Measurements from ENCODE around the gene ELMO3. TPM values are rescaled to one million over a fixed set of nuclear protein-coding genes. Genes with fewer than 3 reads are reported as not detected.

ELMO3 gene
- polyA plus RNA-seq, 1 donor from 2014 or later = 0.35 TPM

DNA sequence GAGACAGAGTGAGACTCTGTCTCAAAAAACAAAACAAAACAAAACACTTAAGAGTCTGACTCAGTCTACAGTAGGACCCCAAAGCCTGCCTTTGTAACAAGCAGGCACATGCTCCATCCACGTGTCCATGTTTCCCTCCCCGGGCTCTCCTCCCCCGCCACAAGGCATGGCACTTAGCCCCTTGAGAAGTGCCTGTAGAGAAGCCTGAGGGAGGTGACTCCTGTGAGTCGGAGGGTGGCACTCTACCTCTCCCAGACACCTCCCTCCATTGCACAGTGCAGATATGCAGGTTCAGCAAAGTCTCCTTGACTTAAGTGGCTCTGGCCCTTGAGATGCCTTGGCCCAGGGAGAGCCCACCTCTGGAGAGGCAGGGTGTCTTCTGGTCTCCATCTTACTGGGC, 41.6 kb downstream of the ELMO3 start:
- Mint-ChIP-seq H3K27me3 (no peaks in the 10 kb centered on the region), H3K9me3 (no peaks in the 10 kb centered on the region), H3K36me3 (peaks cover 4% of the 10 kb centered on the region), H3K27ac (no peak overlapping the region), H3K4me1 (peaks cover 15 to 18% (median 18%) of the 10 kb centered on the region in 3 donors), H3K4me3 (no peak overlapping the region)

DNA sequence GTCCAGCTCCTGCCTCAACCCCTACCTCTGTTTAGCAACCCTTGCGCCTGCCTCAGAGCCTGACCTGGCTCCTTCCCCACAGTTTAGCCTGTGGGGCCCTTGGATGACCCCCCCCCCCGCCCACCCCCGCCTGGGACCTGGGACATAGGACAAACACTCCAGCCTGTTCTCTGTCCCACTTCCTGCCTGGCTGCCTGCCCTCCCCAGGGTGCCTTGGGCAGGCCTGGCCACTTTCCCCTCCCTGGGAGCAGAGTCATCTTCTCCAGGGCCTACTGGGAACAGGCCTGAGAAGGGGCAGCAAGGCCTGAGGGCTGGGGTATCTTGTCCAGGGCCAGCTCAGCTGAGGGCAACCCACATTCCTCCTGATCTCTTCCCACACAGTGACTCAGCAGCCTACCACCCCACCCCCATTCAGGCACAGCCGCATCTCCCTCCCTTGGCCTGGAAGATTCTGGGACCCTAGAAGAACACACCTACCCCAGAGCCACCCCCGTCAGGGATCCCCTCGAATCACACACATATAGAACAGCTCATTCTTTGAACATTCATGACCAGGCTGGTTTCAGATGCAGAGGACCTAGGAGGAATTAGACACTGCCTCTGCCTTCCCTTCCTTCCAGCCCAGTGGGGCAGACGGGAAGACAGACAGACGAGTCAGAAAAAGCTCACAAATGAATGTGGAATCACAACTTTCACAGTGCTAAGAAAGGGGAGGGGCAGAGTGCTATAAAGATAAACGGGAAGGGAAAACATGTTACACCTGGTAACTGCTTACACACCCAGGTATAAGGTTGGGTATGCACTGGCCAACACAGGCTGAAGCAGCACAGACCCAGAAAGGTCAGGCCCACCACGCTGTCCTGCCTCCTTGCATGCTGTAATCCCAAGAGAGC, 42.3 kb downstream of the ELMO3 start:
- Mint-ChIP-seq H3K27ac (peak overlapping the region in 1 of 3 donors; percentile 32), H3K9me3 (no peaks in the 10 kb centered on the region), H3K4me1 (peaks cover 15 to 19% (median 18%) of the 10 kb centered on the region in 3 donors), H3K4me3 (no peak overlapping the region), H3K36me3 (peaks cover 2% of the 10 kb centered on the region), H3K27me3 (no peaks in the 10 kb centered on the region)

DNA sequence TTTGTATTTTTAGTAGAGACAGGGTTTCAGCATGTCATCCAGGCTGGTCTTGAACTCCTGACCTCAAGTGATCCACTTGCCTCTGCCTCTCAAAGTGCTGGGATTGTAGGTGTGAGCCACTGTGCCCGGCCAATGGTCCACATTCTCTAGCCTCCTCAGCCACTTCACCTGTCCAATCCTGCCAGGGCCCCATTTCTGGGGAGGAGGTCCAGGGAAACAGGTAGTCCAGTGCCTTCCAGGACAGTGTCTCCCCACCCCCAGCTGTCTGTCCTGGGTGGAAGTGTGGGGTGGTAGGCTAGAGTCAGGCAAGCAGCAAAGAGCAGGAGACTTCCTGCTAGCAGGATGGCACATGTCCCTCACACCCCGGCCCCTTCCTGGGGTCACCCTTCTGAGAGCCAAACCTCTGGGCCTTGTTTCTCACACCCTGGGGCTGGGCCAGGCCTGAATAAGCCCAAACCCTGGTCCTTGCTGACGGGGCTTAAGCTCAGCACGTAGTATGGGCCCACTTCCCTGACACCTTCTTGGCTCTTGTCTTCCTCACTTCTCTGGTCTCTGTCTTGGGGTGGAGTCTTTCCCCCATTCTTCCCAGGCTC, 43.3 kb downstream of the ELMO3 start:
- no peaks in the 10 kb centered on the region for H3K27me3 Mint-ChIP-seq
- no peaks in the 10 kb centered on the region for H3K9me3 Mint-ChIP-seq
- H3K4me1 Mint-ChIP-seq = peaks cover 15 to 19% (median 18%) of the 10 kb centered on the region in 3 donors
- no peaks in the 10 kb centered on the region for H3K36me3 Mint-ChIP-seq
- H3K27ac Mint-ChIP-seq = peak overlapping the region in 1 of 3 donors; percentile 59
- H3K4me3 Mint-ChIP-seq = no peak overlapping the region

DNA sequence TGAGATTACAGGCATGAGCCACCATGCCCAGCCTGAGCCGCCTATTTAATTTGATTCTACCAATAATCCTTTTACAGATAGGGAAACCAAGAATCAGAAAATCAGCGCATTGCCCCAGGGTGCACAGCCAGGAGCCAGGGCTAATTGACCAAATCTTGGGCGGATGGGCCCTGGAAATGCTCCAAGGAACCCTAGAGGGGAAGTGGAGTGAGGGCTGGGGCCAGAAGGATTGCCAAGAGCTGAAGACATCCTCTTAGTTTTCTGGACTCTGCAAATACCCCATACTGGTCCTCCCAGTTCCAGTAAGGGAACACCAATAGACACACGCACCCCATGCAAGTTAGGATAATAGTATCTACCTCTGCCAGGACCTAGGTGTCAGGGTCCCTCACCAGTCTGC, 44.5 kb downstream of the ELMO3 start:
- peak overlapping the region in 1 of 4 donors; percentile 88 for H3K4me3 Mint-ChIP-seq
- H3K4me1 Mint-ChIP-seq = peaks cover 22 to 27% (median 24%) of the 10 kb centered on the region in 3 donors
- no peaks in the 10 kb centered on the region for H3K36me3 Mint-ChIP-seq
- H3K9me3 Mint-ChIP-seq = no peaks in the 10 kb centered on the region
- peaks cover 6% of the 10 kb centered on the region for H3K27me3 Mint-ChIP-seq
- H3K27ac Mint-ChIP-seq = peak overlapping the region in 2 of 3 donors; percentile 94 to 95

DNA sequence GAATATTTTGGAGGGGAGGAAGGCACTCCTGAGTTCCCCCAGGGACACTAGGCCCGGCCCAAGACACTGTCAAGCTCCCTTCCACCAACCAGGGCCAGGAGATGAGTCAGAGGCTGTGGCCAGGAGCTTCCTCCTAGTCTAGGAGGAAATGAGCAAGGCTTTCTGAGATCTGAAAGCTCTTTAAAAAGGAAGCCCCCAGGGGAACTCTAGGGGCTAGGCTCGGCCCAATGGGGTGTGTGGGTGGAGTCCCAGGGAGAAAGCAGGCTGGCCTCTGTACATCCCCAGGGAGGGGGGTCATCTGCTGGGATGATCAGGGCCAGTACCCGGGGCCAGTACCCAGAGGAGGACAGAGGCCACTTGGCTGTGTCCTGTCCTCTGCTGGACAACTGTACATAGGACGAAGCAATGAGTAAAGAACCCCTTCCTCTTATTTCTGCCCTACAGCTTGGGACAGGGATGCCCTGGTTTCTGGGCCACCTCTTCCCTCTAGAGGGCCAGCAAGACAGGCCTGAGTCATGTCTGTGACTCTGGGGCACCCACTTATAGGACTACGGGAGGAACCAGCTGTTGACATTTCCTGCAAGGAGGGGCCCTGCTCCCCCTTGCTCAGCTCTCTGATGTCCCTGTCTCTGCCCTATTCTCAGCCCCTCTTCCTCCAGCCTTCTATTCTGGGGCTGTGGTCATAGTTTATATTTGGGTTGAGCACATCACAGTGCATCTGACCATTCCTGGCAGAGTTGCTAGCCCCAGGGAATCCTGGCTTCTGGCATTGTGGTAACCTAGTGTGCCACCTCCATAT, 45.7 kb downstream of the ELMO3 start:
- Mint-ChIP-seq H3K4me3 (peak overlapping the region; percentile 88 to 94 (median 90)), H3K27ac (peak overlapping the region; percentile 94 to 97 (median 95)), H3K9me3 (no peaks in the 10 kb centered on the region), H3K27me3 (peaks cover 11% of the 10 kb centered on the region), H3K36me3 (no peaks in the 10 kb centered on the region), H3K4me1 (peaks cover 24 to 31% (median 25%) of the 10 kb centered on the region in 3 donors)

DNA sequence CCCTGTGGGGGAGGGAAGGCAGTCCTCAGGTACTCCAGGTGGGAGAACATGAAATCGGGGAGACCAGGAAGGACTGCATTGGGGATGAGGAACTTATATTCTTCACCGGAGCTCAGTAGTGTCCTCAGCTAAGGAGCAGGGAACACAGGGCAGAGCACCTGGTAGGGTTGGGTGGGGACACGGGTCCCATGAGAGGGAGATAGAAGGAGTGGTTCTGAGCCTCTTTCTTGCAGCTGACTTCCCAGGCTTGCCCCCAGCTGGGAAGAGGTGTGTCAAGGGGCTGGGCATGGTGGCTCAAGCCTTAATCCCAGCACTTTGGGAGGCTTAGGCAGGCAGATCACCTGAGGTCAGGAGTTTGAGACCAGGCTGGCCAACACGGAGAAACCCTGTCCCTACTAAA, 46.3 kb downstream of the ELMO3 start:
- Mint-ChIP-seq H3K27me3 (peaks cover 17% of the 10 kb centered on the region), H3K4me3 (peak overlapping the region; percentile 30 to 93 (median 88)), H3K4me1 (peaks cover 24 to 31% (median 25%) of the 10 kb centered on the region in 3 donors), H3K27ac (peak overlapping the region; percentile 94 to 97 (median 95)), H3K9me3 (no peaks in the 10 kb centered on the region), H3K36me3 (no peaks in the 10 kb centered on the region)

DNA sequence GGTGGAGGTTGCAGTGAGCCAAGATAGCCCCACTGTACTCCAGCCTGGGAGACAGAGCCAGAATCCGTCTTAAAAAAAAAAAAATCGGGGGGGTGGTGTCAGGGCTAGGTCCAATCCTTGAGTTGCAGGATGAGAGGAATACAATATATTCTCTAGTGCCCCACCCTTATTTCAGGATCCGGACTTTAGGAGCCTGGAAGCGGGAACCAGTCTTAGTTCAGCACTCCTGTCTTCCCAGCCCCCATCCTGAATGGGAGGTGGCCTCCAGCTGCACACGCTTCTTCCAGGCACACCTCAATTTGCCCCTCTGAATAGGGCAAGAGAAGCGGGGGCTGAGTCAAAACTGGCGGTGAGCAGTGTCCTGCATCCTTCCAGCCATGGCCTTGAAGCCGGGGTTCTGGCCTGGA, 46.7 kb downstream of the ELMO3 start:
- Mint-ChIP-seq H3K27me3 (peaks cover 19% of the 10 kb centered on the region), H3K27ac (peak overlapping the region in 1 of 3 donors; percentile 94), H3K36me3 (no peaks in the 10 kb centered on the region), H3K4me3 (peak overlapping the region; percentile 30 to 93 (median 88)), H3K4me1 (peaks cover 24 to 31% (median 25%) of the 10 kb centered on the region in 3 donors), H3K9me3 (no peaks in the 10 kb centered on the region)

DNA sequence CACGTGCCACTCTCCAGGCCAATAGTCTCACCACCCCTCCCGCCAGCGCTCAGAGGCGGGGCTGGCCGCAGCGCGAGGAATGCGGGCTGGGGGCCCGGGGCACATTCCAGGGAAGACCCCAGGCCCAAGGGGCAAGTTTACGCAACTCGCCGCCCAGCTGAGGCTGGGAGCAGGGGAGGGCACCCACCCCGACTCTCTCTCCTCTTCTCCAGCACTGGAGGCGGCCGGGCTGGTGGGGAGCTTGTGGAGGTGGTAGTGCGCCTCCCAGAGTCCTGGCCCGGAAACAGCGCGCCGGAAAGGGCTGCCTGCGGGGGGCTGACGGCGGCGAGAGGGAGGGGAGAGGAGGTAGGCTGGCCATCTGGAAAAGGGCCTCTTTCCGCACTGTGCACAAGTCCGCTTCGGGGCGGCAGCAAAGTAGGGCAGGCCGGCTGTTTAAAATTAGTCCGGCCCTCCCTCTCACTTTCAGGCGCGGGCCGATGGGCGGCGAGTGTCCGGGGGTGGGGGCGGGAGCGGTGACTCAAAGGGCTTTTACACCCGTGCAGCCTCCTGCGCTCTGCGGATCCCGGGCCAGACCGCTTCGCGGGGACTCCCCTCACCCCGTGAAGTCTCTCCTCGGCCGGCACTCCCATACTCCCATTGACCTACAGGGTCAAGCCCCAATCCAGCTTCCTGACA, 47.3 kb downstream of the ELMO3 start:
- Mint-ChIP-seq H3K4me3 (peak overlapping the region; percentile 88 to 92 (median 91)), H3K27ac (peak overlapping the region; percentile 73 to 94 (median 92)), H3K4me1 (peaks cover 24 to 31% (median 25%) of the 10 kb centered on the region in 3 donors), H3K36me3 (no peaks in the 10 kb centered on the region), H3K27me3 (peaks cover 19% of the 10 kb centered on the region), H3K9me3 (no peaks in the 10 kb centered on the region)

DNA sequence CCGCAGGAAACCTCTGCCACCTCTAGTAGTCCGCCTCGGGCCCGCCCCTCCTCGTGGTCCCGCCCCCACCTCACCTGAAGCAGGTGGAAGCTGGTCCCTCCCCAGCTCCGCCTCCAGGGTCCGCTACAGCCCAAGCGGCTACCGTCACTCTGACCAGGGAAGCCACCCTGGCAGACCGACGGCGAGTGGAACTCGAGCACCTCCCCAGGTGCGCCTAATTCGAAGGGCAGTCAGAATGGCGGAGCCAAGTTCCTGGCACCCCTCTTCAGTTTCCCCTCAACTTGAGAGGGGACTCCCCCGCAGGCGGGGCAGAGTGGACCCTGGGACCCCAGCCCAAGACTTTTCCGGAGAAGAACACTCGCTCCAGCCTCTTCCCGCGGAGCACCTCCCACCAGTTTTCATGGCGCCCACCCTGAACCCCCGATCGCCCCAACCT, 47.8 kb downstream of the ELMO3 start:
- H3K4me3 Mint-ChIP-seq = peak overlapping the region; percentile 88 to 92 (median 91)
- no peaks in the 10 kb centered on the region for H3K36me3 Mint-ChIP-seq
- peaks cover 24 to 31% (median 28%) of the 10 kb centered on the region in 3 donors for H3K4me1 Mint-ChIP-seq
- H3K27me3 Mint-ChIP-seq = peaks cover 19% of the 10 kb centered on the region
- no peaks in the 10 kb centered on the region for H3K9me3 Mint-ChIP-seq
- H3K27ac Mint-ChIP-seq = peak overlapping the region; percentile 73 to 92 (median 74)

DNA sequence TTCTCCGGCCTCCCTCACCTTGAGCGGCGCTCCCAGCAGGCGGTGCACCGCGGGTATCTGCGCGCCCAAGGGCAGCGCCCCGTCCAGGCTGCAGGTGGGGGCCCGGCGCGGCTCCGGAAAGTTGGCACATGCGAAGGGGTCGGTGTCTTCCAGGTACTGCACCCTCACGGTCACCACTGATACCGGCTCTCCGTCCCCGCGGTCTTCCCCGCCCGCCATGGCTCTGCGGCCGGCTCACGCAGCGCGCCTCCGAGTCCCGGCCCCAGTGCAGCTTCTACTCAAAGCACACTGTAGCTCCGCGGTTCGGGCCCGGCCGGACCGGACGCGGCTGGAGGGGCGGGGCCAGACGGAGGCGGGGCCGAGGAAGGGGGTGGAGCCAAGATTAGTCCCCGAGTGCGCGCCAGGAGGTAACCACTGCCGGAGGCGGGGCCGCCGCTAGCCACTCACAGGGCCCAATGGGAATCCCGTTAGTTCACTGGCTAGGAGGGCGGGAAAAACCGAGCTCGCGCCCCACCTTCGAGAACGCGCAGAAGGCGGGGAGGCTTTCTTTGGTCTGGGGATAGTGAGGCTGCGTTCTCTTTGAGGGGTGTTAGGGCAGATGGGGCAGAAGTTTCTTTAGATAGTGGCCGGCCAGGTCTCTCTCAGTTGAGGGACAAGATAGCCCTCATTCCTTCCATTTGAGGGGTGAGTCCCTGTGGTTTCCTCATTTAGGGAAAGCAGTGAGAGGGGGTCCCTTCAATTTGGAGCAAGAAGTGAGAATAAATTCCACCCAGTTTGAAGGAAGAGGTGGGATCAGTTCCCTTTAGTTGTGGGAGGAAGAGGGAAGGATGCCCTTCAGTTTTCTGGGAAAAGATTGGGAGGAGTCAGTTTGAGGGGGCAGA, 48.5 kb downstream of the ELMO3 start, which contains the start of gene FHOD1:
TSS of gene FHOD1 (minus strand) at position 290 of the 881 bp plus-strand sequence. CDS start at position 219, 71 bp downstream.
- Mint-ChIP-seq H3K9me3 (no peaks in the 10 kb centered on the region), H3K4me1 (peaks cover 24 to 31% (median 28%) of the 10 kb centered on the region in 3 donors), H3K27ac (peak within 1 kb of the TSS; percentile 73 to 92 (median 74)), H3K4me3 (peak within 1 kb of the TSS; percentile 88 to 92 (median 91)), H3K36me3 (no peaks in the 10 kb centered on the region), H3K27me3 (peaks cover 19% of the 10 kb centered on the region)

DNA sequence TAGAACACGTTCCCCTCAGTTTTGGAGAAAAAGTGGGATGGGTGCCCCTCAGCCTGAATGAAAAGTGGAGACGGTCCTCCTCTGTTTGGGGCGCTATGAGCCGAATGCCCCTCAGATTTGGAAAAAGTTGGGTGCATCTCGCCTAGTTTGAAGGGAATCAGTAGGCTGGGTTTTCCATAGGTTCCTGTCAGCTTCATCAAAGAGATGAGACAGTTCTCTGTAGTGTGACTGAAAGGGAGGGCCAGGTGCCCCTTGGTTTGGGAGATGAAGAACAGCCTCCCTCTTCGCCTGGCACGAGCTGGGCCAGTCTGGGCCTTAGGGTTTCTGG, 49.1 kb downstream of the ELMO3 start:
- Mint-ChIP-seq H3K9me3 (no peaks in the 10 kb centered on the region), H3K27me3 (peaks cover 19% of the 10 kb centered on the region), H3K36me3 (no peaks in the 10 kb centered on the region), H3K4me1 (peaks cover 24 to 29% (median 28%) of the 10 kb centered on the region in 3 donors), H3K27ac (peak overlapping the region in 2 of 3 donors; percentile 47 to 74), H3K4me3 (peak overlapping the region; percentile 88 to 92 (median 91))

DNA sequence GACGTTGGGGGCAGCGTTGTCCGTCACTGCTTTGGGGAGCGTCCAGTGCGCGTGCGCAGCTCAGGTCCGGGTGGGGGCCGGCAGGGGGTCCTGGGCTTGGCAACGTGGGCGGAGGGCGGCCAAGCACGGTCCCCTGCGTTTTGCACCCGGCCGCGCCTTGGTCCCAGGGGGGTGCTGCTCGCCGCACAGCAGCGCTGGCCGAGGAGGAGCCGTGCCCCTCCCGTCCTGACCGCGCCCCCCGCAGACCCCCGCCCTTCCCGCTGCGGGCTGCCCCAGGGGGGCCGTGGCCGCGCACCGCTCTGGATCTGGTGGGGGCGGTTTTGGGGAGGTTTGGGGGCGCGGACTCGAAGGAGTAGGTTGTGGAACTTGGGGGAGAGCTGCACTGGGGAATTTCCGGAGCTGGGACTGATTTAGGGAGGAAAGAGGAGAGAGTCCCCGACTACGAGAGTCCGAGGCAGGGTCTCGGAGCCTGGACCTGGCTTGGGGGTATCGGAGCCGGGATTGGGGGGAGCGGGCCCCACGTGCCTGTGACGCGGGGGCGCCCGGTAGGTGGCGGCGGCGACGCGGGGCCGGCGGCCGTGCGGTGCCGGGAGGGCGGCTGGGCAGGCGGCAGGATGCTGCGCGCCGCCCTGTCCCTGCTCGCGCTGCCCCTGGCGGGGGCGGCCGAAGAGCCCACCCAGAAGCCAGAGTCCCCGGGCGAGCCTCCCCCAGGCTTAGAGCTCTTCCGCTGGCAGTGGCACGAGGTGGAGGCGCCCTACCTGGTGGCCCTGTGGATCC, 49.7 kb downstream of the ELMO3 start, which contains the start of gene SLC9A5:
TSS of gene SLC9A5 (plus strand) at position 579 of the 777 bp plus-strand sequence. CDS start at position 615, 36 bp downstream.
- peaks cover 24 to 29% (median 28%) of the 10 kb centered on the region in 3 donors for H3K4me1 Mint-ChIP-seq
- no peaks in the 10 kb centered on the region for H3K36me3 Mint-ChIP-seq
- peaks cover 19% of the 10 kb centered on the region for H3K27me3 Mint-ChIP-seq
- no peaks in the 10 kb centered on the region for H3K9me3 Mint-ChIP-seq
- peak within 1 kb of the TSS; percentile 58 to 92 (median 74) for H3K27ac Mint-ChIP-seq
- peak within 1 kb of the TSS; percentile 88 to 92 (median 91) for H3K4me3 Mint-ChIP-seq

Data from IgD-negative memory B cell (primary cell).